HepG2 (cell line): Measurements from ENCODE around the gene CCDC86. TPM values are rescaled to one million over a fixed set of nuclear protein-coding genes. Genes with fewer than 3 reads are reported as not detected.

Experiments
- EED ChIP-seq: sonication (generic); formaldehyde crosslinking; IDR thresholded peaks from 2 replicates; pipeline ENCODE4 v1.5.0; 2020; ENCODE audit warnings: mild to moderate bottlenecking, missing genetic modification reagents
- HHEX ChIP-seq: IDR thresholded peaks from 2 replicates; pipeline ENCODE4 v1.6.1; 2016; ENCODE audit warnings: control low read depth
- KDM2A ChIP-seq: sonication (generic); formaldehyde crosslinking; IDR thresholded peaks from 2 replicates; pipeline ENCODE4 v1.4.0; 2020; ENCODE audit warnings: low read depth, missing genetic modification reagents, borderline replicate concordance
- KLF13 ChIP-seq: sonication (generic); formaldehyde crosslinking; IDR thresholded peaks from 2 replicates; pipeline ENCODE4 v1.4.0; 2020; ENCODE audit warnings: mild to moderate bottlenecking, missing genetic modification reagents
- PHF21A ChIP-seq: sonication (generic); formaldehyde crosslinking; IDR thresholded peaks from 2 replicates; pipeline ENCODE4 v1.5.0; 2020; ENCODE audit warnings: mild to moderate bottlenecking, missing genetic modification reagents
- RARG ChIP-seq: sonication (generic); formaldehyde crosslinking; IDR thresholded peaks from 2 replicates; pipeline ENCODE4 v1.4.0; 2020; ENCODE audit warnings: low read depth, mild to moderate bottlenecking, missing genetic modification reagents
- SKI ChIP-seq: fragments of 450-650 bp; IDR thresholded peaks from one replicate; pipeline ENCODE4 v1.6.1; 2018; ENCODE audit warnings: mild to moderate bottlenecking; ENCODE audit not compliant: partially characterized antibody
- SMAD1 ChIP-seq: sonication (generic); formaldehyde crosslinking; IDR thresholded peaks from 2 replicates; pipeline ENCODE4 v1.4.0; 2020; ENCODE audit warnings: missing genetic modification reagents, low read depth, mild to moderate bottlenecking, borderline replicate concordance
- TBX2 ChIP-seq: sonication (generic); formaldehyde crosslinking; IDR thresholded peaks from 2 replicates; pipeline ENCODE4 v1.5.0; 2020; ENCODE audit warnings: missing genetic modification reagents, mild to moderate bottlenecking, borderline replicate concordance
- ZBTB3 ChIP-seq: sonication (generic); formaldehyde crosslinking; IDR thresholded peaks from 2 replicates; pipeline ENCODE4 v1.4.0; 2020; ENCODE audit warnings: low read depth, mild to moderate bottlenecking, moderate library complexity, missing genetic modification reagents, borderline replicate concordance
- ZNF343 ChIP-seq: sonication (generic); formaldehyde crosslinking; IDR thresholded peaks from 2 replicates; pipeline ENCODE4 v1.4.0; 2020; ENCODE audit warnings: mild to moderate bottlenecking, missing genetic modification reagents
- ZNF350 ChIP-seq: sonication (generic); formaldehyde crosslinking; IDR thresholded peaks from 2 replicates; pipeline ENCODE4 v1.4.0; 2020; ENCODE audit warnings: mild to moderate bottlenecking, low read depth, missing genetic modification reagents, borderline replicate concordance
- ZNF383 ChIP-seq: sonication (generic); formaldehyde crosslinking; IDR thresholded peaks from 2 replicates; pipeline ENCODE4 v1.4.0; 2020; ENCODE audit warnings: missing genetic modification reagents, mild to moderate bottlenecking, borderline replicate concordance
- ZNF44 ChIP-seq: sonication (generic); formaldehyde crosslinking; IDR thresholded peaks from 2 replicates; pipeline ENCODE4 v1.5.1; 2020; ENCODE audit warnings: mild to moderate bottlenecking, missing genetic modification reagents
- ZNF496 ChIP-seq: sonication (generic); formaldehyde crosslinking; IDR thresholded peaks from 2 replicates; pipeline ENCODE4 v1.8.1; 2023; ENCODE audit warnings: mild to moderate bottlenecking, moderate library complexity, missing genetic modification reagents; ENCODE audit not compliant: insufficient replicate concordance
- ZNF501 ChIP-seq: sonication (generic); formaldehyde crosslinking; IDR thresholded peaks from 2 replicates; pipeline ENCODE4 v1.5.1; 2020; ENCODE audit warnings: mild to moderate bottlenecking, moderate library complexity, missing genetic modification reagents
- ZNF546 ChIP-seq: sonication (generic); formaldehyde crosslinking; conservative IDR thresholded peaks from 2 replicates; pipeline ENCODE4 v1.8.1; 2023; ENCODE audit warnings: mild to moderate bottlenecking, missing genetic modification reagents
- ZNF607 ChIP-seq: sonication (generic); formaldehyde crosslinking; IDR thresholded peaks from 2 replicates; pipeline ENCODE4 v1.5.1; 2020; ENCODE audit warnings: missing genetic modification reagents, mild to moderate bottlenecking, borderline replicate concordance
- ZNF614 ChIP-seq: IDR thresholded peaks from 2 replicates; pipeline ENCODE4 v1.6.1; 2018; ENCODE audit warnings: missing biosample characterization, missing genetic modification reagents, inconsistent platforms, borderline replicate concordance
- ZSCAN31 ChIP-seq: sonication (generic); formaldehyde crosslinking; IDR thresholded peaks from 2 replicates; pipeline ENCODE4 v1.5.0; 2020; ENCODE audit warnings: low read depth, mild to moderate bottlenecking, missing genetic modification reagents
- polyA plus RNA-seq, 8 experiments: library from polyadenylated mRNA; depleted of rRNA in 3 of 8; stranded (reverse) in 7 of 8; unstranded in 1 of 8; fragments of >200 nt; fragmentation: Illumina TruSeq in 4 of 8; extraction: Trizol in 4 of 8; gene quantifications; 2 replicates each; pipeline versions ENCODE4 v1.2.1 to v1.2.3, GENCODE V29; 2011 to 2016; ENCODE audit warnings: low read depth in 4 of 8, missing spikeins in 1 of 8, mixed read lengths in 1 of 8; ENCODE audit not compliant: insufficient read depth in 1 of 8
- total RNA-seq, 5 experiments: library from RNA; depleted of rRNA; stranded (reverse); fragments of >200 nt; fragmentation: Illumina TruSeq; extraction: Trizol; gene quantifications; 2 replicates each; pipeline ENCODE4 v1.2.3, GENCODE V29; 2016; ENCODE audit warnings: low read depth in 1 of 5
- TF ChIP-seq, protein P1 (sequence below): fragments of 450-650 bp; IDR thresholded peaks from 2 replicates; pipeline ENCODE4 v1.6.1; 2017
- TF ChIP-seq, protein P2 (sequence below): sonication (generic); formaldehyde crosslinking; IDR thresholded peaks from 2 replicates; pipeline ENCODE4; 2020; ENCODE audit warnings: missing genetic modification reagents, mild to moderate bottlenecking, borderline replicate concordance
- TF ChIP-seq, protein P3 (sequence below): fragments of 450-650 bp; IDR thresholded peaks from 2 replicates; pipeline ENCODE4 v1.6.1; 2017; ENCODE audit warnings: mild to moderate bottlenecking

The CCDC86 gene
- total and polyA plus RNA-seq, 2 of the 13 experiments (the other 11 are each of a cell fraction or from before 2014, with no cell fraction given): 33.8 to 37.6 TPM

DNA sequence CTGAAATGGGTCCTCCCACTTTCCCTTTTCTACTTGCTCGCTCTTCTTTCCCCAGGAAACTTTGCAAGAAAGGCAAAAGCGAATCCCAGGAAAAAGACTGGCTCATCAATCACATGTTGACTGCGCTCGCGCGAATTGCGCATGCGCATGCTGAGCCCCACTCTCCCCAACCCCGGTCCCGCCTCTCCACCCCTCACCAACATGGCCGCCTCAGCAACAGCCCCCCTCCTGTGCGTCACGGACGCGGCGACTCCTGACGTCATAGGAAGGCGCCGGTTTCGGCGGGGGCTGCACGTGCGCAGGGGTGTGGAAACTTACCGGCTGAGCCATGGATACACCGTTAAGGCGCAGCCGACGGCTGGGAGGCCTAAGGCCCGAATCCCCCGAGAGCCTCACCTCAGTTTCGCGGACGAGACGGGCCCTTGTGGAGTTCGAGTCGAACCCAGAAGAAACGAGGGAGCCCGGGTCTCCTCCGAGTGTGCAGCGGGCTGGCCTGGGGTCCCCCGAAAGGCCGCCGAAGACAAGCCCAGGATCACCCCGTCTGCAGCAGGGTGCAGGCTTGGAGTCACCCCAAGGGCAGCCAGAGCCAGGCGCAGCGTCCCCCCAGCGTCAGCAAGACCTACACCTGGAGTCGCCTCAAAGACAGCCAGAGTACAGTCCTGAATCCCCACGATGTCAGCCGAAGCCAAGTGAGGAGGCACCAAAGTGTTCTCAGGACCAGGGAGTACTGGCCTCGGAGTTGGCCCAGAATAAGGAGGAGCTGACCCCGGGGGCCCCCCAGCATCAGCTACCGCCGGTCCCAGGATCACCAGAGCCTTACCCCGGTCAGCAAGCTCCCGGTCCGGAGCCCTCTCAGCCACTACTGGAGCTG lies at the start of gene CCDC86 (continued):
- TF ChIP-seq ZNF501 (CRISPR knock-in tag): peak; percentile 88
- TF ChIP-seq ZNF607: peak; percentile 86
- peak; percentile 76; the same call in 1 of the 2 replicates for TF ChIP-seq ZBTB3 (CRISPR knock-in tag)
- TF ChIP-seq KLF13 (CRISPR knock-in tag): no peak
- TF ChIP-seq RARG (CRISPR knock-in tag): no peak
- peak; percentile 85 for TF ChIP-seq EED (CRISPR knock-in tag)
- peak; percentile 81; the same call in 1 of the 2 replicates for TF ChIP-seq ZSCAN31 (CRISPR knock-in tag)
- TF ChIP-seq, protein P1, sequence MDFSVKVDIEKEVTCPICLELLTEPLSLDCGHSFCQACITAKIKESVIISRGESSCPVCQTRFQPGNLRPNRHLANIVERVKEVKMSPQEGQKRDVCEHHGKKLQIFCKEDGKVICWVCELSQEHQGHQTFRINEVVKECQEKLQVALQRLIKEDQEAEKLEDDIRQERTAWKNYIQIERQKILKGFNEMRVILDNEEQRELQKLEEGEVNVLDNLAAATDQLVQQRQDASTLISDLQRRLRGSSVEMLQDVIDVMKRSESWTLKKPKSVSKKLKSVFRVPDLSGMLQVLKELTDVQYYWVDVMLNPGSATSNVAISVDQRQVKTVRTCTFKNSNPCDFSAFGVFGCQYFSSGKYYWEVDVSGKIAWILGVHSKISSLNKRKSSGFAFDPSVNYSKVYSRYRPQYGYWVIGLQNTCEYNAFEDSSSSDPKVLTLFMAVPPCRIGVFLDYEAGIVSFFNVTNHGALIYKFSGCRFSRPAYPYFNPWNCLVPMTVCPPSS: no peak
- peak; percentile 64 for TF ChIP-seq SKI
- TF ChIP-seq ZNF546: peak; percentile 88
- TF ChIP-seq, protein P2, sequence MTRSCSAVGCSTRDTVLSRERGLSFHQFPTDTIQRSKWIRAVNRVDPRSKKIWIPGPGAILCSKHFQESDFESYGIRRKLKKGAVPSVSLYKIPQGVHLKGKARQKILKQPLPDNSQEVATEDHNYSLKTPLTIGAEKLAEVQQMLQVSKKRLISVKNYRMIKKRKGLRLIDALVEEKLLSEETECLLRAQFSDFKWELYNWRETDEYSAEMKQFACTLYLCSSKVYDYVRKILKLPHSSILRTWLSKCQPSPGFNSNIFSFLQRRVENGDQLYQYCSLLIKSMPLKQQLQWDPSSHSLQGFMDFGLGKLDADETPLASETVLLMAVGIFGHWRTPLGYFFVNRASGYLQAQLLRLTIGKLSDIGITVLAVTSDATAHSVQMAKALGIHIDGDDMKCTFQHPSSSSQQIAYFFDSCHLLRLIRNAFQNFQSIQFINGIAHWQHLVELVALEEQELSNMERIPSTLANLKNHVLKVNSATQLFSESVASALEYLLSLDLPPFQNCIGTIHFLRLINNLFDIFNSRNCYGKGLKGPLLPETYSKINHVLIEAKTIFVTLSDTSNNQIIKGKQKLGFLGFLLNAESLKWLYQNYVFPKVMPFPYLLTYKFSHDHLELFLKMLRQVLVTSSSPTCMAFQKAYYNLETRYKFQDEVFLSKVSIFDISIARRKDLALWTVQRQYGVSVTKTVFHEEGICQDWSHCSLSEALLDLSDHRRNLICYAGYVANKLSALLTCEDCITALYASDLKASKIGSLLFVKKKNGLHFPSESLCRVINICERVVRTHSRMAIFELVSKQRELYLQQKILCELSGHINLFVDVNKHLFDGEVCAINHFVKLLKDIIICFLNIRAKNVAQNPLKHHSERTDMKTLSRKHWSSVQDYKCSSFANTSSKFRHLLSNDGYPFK (CRISPR knock-in tag): peak; percentile 94
- TF ChIP-seq ZNF343 (CRISPR knock-in tag): peak; percentile 73; the same call in 1 of the 2 replicates
- no peak for TF ChIP-seq ZNF496 (CRISPR knock-in tag)
- TF ChIP-seq ZNF383 (CRISPR knock-in tag): no peak
- peak; percentile 72 for TF ChIP-seq PHF21A
- TF ChIP-seq, protein P3, sequence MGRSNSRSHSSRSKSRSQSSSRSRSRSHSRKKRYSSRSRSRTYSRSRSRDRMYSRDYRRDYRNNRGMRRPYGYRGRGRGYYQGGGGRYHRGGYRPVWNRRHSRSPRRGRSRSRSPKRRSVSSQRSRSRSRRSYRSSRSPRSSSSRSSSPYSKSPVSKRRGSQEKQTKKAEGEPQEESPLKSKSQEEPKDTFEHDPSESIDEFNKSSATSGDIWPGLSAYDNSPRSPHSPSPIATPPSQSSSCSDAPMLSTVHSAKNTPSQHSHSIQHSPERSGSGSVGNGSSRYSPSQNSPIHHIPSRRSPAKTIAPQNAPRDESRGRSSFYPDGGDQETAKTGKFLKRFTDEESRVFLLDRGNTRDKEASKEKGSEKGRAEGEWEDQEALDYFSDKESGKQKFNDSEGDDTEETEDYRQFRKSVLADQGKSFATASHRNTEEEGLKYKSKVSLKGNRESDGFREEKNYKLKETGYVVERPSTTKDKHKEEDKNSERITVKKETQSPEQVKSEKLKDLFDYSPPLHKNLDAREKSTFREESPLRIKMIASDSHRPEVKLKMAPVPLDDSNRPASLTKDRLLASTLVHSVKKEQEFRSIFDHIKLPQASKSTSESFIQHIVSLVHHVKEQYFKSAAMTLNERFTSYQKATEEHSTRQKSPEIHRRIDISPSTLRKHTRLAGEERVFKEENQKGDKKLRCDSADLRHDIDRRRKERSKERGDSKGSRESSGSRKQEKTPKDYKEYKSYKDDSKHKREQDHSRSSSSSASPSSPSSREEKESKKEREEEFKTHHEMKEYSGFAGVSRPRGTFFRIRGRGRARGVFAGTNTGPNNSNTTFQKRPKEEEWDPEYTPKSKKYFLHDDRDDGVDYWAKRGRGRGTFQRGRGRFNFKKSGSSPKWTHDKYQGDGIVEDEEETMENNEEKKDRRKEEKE: no peak
- TF ChIP-seq KDM2A (CRISPR knock-in tag): peak; percentile 96
- peak; percentile 88 for TF ChIP-seq ZNF350 (CRISPR knock-in tag)
- 0 out of 2 replicates have a peak, but pooled peaks have one; percentile 5 for TF ChIP-seq SMAD1 (CRISPR knock-in tag)
- peak; percentile 92; the same call in 1 of the 2 replicates for TF ChIP-seq ZNF614 (CRISPR knock-in tag)
- TF ChIP-seq HHEX (CRISPR knock-in tag): no peak
- TF ChIP-seq ZNF44 (CRISPR knock-in tag): no peak
- peak; percentile 92 for TF ChIP-seq TBX2 (CRISPR knock-in tag)
